Smooth muscle cell (in vitro differentiated cells): Measurements from ENCODE around the gene PRKCH. TPM values are rescaled to one million over a fixed set of nuclear protein-coding genes. Genes with fewer than 3 reads are reported as not detected.

Experiments
- DNase-seq: peaks from one replicate; lab custom pipeline; 2025; ENCODE audit not compliant: unreplicated experiment; lab: John Stamatoyannopoulos, UW
- H2AFZ ChIP-seq: fragments of 200-600 bp; sonication (generic); 2 replicates; pipeline ENCODE4 v1.6.0; 2016; ENCODE audit warnings: antibody characterized with exemption, low read depth, mild to moderate bottlenecking
- H3F3A ChIP-seq: fragments of 200-600 bp; sonication (generic); 2 replicates; pipeline ENCODE4 v1.6.0; 2017; ENCODE audit warnings: antibody characterized with exemption, low read depth
- H3K27ac ChIP-seq: fragments of 200-600 bp; sonication (generic); 2 replicates; pipeline ENCODE4 v1.5.1; 2016; ENCODE audit warnings: low read depth, mild to moderate bottlenecking
- H3K27me3 ChIP-seq: fragments of 200-600 bp; sonication (generic); 2 replicates; pipeline ENCODE4 v1.6.1; 2016; ENCODE audit warnings: low read depth, mild to moderate bottlenecking
- H3K36me3 ChIP-seq: fragments of 200-600 bp; sonication (generic); 2 replicates; pipeline ENCODE4 v1.5.1; 2016; ENCODE audit warnings: low read depth
- H3K4me1 ChIP-seq: fragments of 200-600 bp; sonication (generic); 2 replicates; pipeline ENCODE4 v1.5.1; 2016; ENCODE audit warnings: low read depth
- H3K4me2 ChIP-seq: fragments of 200-600 bp; sonication (generic); 2 replicates; pipeline ENCODE4 v1.6.0; 2016; ENCODE audit warnings: mild to moderate bottlenecking
- H3K4me3 ChIP-seq: fragments of 200-600 bp; sonication (generic); 2 replicates; pipeline ENCODE4 v1.5.1; 2016; ENCODE audit warnings: mild to moderate bottlenecking
- H3K79me2 ChIP-seq: fragments of 200-600 bp; sonication (generic); 2 replicates; pipeline ENCODE4 v1.6.0; 2016; ENCODE audit warnings: low read depth, mild to moderate bottlenecking
- H3K9ac ChIP-seq: fragments of 200-600 bp; sonication (generic); 2 replicates; pipeline ENCODE4 v1.6.0; 2016; ENCODE audit warnings: low read depth
- H3K9me3 ChIP-seq: fragments of 200-600 bp; sonication (generic); replicated peaks from 2 replicates; pipeline ENCODE4 v1.5.1; 2016; ENCODE audit warnings: low read depth
- H4K20me1 ChIP-seq: fragments of 200-600 bp; sonication (generic); 2 replicates; pipeline ENCODE4 v1.6.0; 2016; ENCODE audit warnings: low read depth
- CTCF ChIP-seq: fragments of 200-600 bp; sonication (generic); IDR thresholded peaks from 2 replicates; pipeline ENCODE4 v1.5.1; 2017; ENCODE audit warnings: borderline replicate concordance, mild to moderate bottlenecking, antibody characterized with exemption; ENCODE audit not compliant: insufficient read depth, poor library complexity, severe bottlenecking
- WGBS: methylation state at CpG from one replicate; pipeline ENCODE4 v1.1.7; 2016; ENCODE audit warnings: low lambda C conversion rate; 5-methylcytosine and 5-hydroxymethylcytosine counted together
- polyA plus RNA-seq: library from polyadenylated mRNA; unstranded; fragments of >200 nt; fragmentation: Nextera tagmentation; extraction: Ambion mirVana; gene quantifications from 2 replicates; pipeline ENCODE4 v1.2.1, GENCODE V29; 2016
- total RNA-seq: library from RNA; depleted of rRNA; stranded (reverse); fragments of >200 nt; gene quantifications from 2 replicates; pipeline ENCODE4 v1.2.3, GENCODE V29; 2014

The PRKCH gene
- total and polyA plus RNA-seq, 2 experiments from 2014 or later, result 1.5 to 7.6 TPM

GRCh38 chr14:61584331-61584741, 263.0 kb downstream of the PRKCH start:
- no peaks in the 10 kb centered on the region for H4K20me1 ChIP-seq
- H3K4me1 ChIP-seq, result peaks cover 23% of the 10 kb centered on the region
- H2AFZ ChIP-seq, result peak overlapping the region; percentile 56
- TF ChIP-seq CTCF, result no peak
- peak overlapping the region; percentile 92 for H3K27ac ChIP-seq
- no peaks in the 10 kb centered on the region for H3K79me2 ChIP-seq
- H3K4me3 ChIP-seq, result no peak overlapping the region
- no peaks in the 10 kb centered on the region for H3K27me3 ChIP-seq
- peak overlapping the region; percentile 15 for H3K4me2 ChIP-seq
- no peak for DNase-seq
- WGBS, result 37% methylated on average over 3 of the region's 3 CpGs
- peak overlapping the region; percentile 49 for H3K9ac ChIP-seq
- H3F3A ChIP-seq, result peaks cover 18% of the 10 kb centered on the region
- no peaks in the 10 kb centered on the region for H3K9me3 ChIP-seq
- H3K36me3 ChIP-seq, result no peaks in the 10 kb centered on the region

- 14% methylated on average over 5 of the region's 5 CpGs for WGBS
- Histone ChIP-seq H3K9me3 (no peaks in the 10 kb centered on the region), H3K4me1 (peaks cover 24% of the 10 kb centered on the region), H2AFZ (peak overlapping the region; percentile 60), H3K4me3 (no peak overlapping the region), H3K27ac (peak overlapping the region; percentile 92), H3K27me3 (no peaks in the 10 kb centered on the region), H3K79me2 (no peaks in the 10 kb centered on the region), H3K4me2 (peak overlapping the region; percentile 61), H3F3A (peaks cover 18% of the 10 kb centered on the region), H4K20me1 (no peaks in the 10 kb centered on the region), H3K36me3 (no peaks in the 10 kb centered on the region), H3K9ac (peak overlapping the region; percentile 60)
- TF ChIP-seq CTCF, result no peak
- DNase-seq, result no peak
These were observed 264.5 kb downstream of the PRKCH start for GRCh38 chr14:61585598-61586543.

- no peak for DNase-seq
- H3K9ac ChIP-seq, result peak overlapping the region; percentile 60
- peaks cover 18% of the 10 kb centered on the region for H3F3A ChIP-seq
- TF ChIP-seq CTCF, result no peak
- H3K4me1 ChIP-seq, result peaks cover 26% of the 10 kb centered on the region
- H3K79me2 ChIP-seq, result no peaks in the 10 kb centered on the region
- 63% methylated on average over 4 of the region's 4 CpGs for WGBS
- no peak overlapping the region for H3K4me3 ChIP-seq
- H3K4me2 ChIP-seq, result peak overlapping the region; percentile 61
- no peaks in the 10 kb centered on the region for H4K20me1 ChIP-seq
- no peaks in the 10 kb centered on the region for H3K36me3 ChIP-seq
- no peaks in the 10 kb centered on the region for H3K9me3 ChIP-seq
- H3K27ac ChIP-seq, result peak overlapping the region; percentile 92
- no peaks in the 10 kb centered on the region for H3K27me3 ChIP-seq
- peak overlapping the region; percentile 60 for H2AFZ ChIP-seq
These were observed 265.2 kb downstream of the PRKCH start for GRCh38 chr14:61586544-61587055.
